Gastrocnemius medialis (tissue), 4 donors: Measurements from ENCODE around the gene CLEC2L.

Experiments
- CTCF ChIP-seq, 5 experiments: fragments of 450-650 bp in 3 of 5; fragments of 200-600 bp in 2 of 5; sonication (generic) in 2 of 5; IDR thresholded peaks in 4 of 5; conservative IDR thresholded peaks in 1 of 5; 1 replicate in 4 of 5; 2 replicates in 1 of 5; pipeline ENCODE4 v1.5.1; 2016 to 2019; ENCODE audit warnings: antibody characterized with exemption in 5 of 5, mild to moderate bottlenecking in 3 of 5, moderate library complexity in 3 of 5
- POLR2A ChIP-seq, 2 donors: fragments of 450-650 bp; IDR thresholded peaks; one replicate each; pipeline ENCODE4 v1.6.1; 2017; ENCODE audit warnings: antibody characterized with exemption in 2 of 2, mild to moderate bottlenecking in 2 of 2, moderate library complexity in 2 of 2

- TF ChIP-seq CTCF (IDR thresholded peaks at IDR 0.05 in 4 of 5, conservative IDR thresholded peaks at IDR 0.05 in 1 of 5) (no peak), POLR2A (IDR thresholded peaks at IDR 0.05) (no peak)
Measured at GRCh38 chr7:139589474-139589873, 66.0 kb downstream of the CLEC2L start.
